SK-N-SH treated with all-trans-retinoic acid at 6 μM for 48 hours (cell line): ENCODE data around the gene TMEM176B.

Experiments
- ATAC-seq: fragments of 200-7000 bp; cut with Tn5 transposase; 3 replicates; pipeline ENCODE4 v1.9.1; 2020; ENCODE audit warnings: mild to moderate bottlenecking, moderate library complexity
- ARNTL ChIP-seq: fragments of 450-650 bp; formaldehyde crosslinking; IDR thresholded peaks from 2 replicates; pipeline ENCODE4 v1.5.0; 2020; ENCODE audit warnings: low read depth, mild to moderate bottlenecking, moderate library complexity, borderline replicate concordance
- CSDC2 ChIP-seq: fragments of 250-450 bp; sonication (Bioruptor Pico); IDR thresholded peaks from 2 replicates; pipeline ENCODE4 v1.5.0; 2020; ENCODE audit warnings: mild to moderate bottlenecking, moderate library complexity
- CSRNP3 ChIP-seq: fragments of 250-450 bp; sonication (Bioruptor Pico); IDR thresholded peaks from 2 replicates; pipeline ENCODE4 v1.5.1; 2021; ENCODE audit warnings: mild to moderate bottlenecking, moderate library complexity
- ESRRG ChIP-seq: fragments of 250-450 bp; sonication (Bioruptor Pico); IDR thresholded peaks from 2 replicates; pipeline ENCODE4 v1.6.1; 2021; ENCODE audit warnings: mild to moderate bottlenecking
- GLIS3 ChIP-seq: fragments of 250-450 bp; sonication (Bioruptor Pico); IDR thresholded peaks from 2 replicates; pipeline ENCODE4 v1.5.0; 2020; ENCODE audit warnings: mild to moderate bottlenecking, moderate library complexity
- ISL1 ChIP-seq: fragments of 250-450 bp; sonication (Bioruptor Pico); IDR thresholded peaks from 2 replicates; pipeline ENCODE4 v2.1.2; 2022; ENCODE audit warnings: mild to moderate bottlenecking, moderate library complexity
- PATZ1 ChIP-seq: fragments of 250-450 bp; sonication (Bioruptor Pico); IDR thresholded peaks from 2 replicates; pipeline ENCODE4 v1.8.0; 2020; ENCODE audit warnings: mild to moderate bottlenecking, moderate library complexity, borderline replicate concordance
- POU6F1 ChIP-seq: fragments of 250-450 bp; sonication (Bioruptor Pico); IDR thresholded peaks from 2 replicates; pipeline ENCODE4 v1.8.0; 2021; ENCODE audit warnings: low read depth, mild to moderate bottlenecking, moderate library complexity, borderline replicate concordance
- PPARA ChIP-seq: fragments of 250-450 bp; sonication (Bioruptor Pico); IDR thresholded peaks from 2 replicates; pipeline ENCODE4 v1.5.0; 2020; ENCODE audit warnings: mild to moderate bottlenecking, borderline replicate concordance
- RARB ChIP-seq: fragments of 250-450 bp; sonication (Bioruptor Pico); IDR thresholded peaks from 2 replicates; pipeline ENCODE4 v1.8.0; 2021; ENCODE audit warnings: mild to moderate bottlenecking, moderate library complexity
- SNAI2 ChIP-seq: fragments of 250-450 bp; sonication (Bioruptor Pico); IDR thresholded peaks from 2 replicates; pipeline ENCODE4 v1.5.0; 2020; ENCODE audit warnings: mild to moderate bottlenecking, moderate library complexity
- TCF4 ChIP-seq: fragments of 250-450 bp; sonication (Bioruptor Pico); IDR thresholded peaks from 2 replicates; pipeline ENCODE4 v1.8.0; 2021; ENCODE audit warnings: mild to moderate bottlenecking, moderate library complexity, borderline replicate concordance
- TOX ChIP-seq: fragments of 250-450 bp; sonication (Bioruptor Pico); IDR thresholded peaks from 2 replicates; pipeline ENCODE4 v1.8.0; 2021; ENCODE audit warnings: mild to moderate bottlenecking, moderate library complexity, borderline replicate concordance
- TSHZ2 ChIP-seq: fragments of 250-450 bp; sonication (Bioruptor Pico); IDR thresholded peaks from 2 replicates; pipeline ENCODE4 v1.5.0; 2020; ENCODE audit warnings: mild to moderate bottlenecking, moderate library complexity
- ZFP3 ChIP-seq: fragments of 250-450 bp; sonication (Bioruptor Pico); IDR thresholded peaks from 2 replicates; pipeline ENCODE4 v1.5.0; 2020; ENCODE audit warnings: mild to moderate bottlenecking, moderate library complexity
- ZFP30 ChIP-seq: fragments of 450-650 bp; formaldehyde crosslinking; IDR thresholded peaks from 2 replicates; pipeline ENCODE4 v1.5.0; 2022; ENCODE audit warnings: mild to moderate bottlenecking, moderate library complexity
- ZNF565 ChIP-seq: fragments of 450-650 bp; formaldehyde crosslinking; conservative IDR thresholded peaks from 2 replicates; pipeline ENCODE4 v1.5.0; 2020; ENCODE audit warnings: low read depth, mild to moderate bottlenecking, moderate library complexity
- ZNF8 ChIP-seq: fragments of 450-650 bp; formaldehyde crosslinking; IDR thresholded peaks from 2 replicates; pipeline ENCODE4 v1.5.0; 2020; ENCODE audit warnings: mild to moderate bottlenecking, moderate library complexity

TMEM176B gene

GRCh38 chr7:150848561-150849115, 48.5 kb upstream of the TMEM176B start (continued):
- no peak for TF ChIP-seq CSRNP3
- TF ChIP-seq, all 23 proteins: peak for 0

GRCh38 chr7:150848111-150848510, 47.9 kb upstream of the TMEM176B start:
- no peak for ATAC-seq

GRCh38 chr7:150847536-150847935, 47.4 kb upstream of the TMEM176B start:
- no peak for ATAC-seq
- no peak for TF ChIP-seq GLIS3 (CRISPR knock-in tag)
- TF ChIP-seq RARB (CRISPR knock-in tag): no peak
- no peak for TF ChIP-seq ZFP3
- no peak for TF ChIP-seq POU6F1 (CRISPR knock-in tag)
- TF ChIP-seq SNAI2 (CRISPR knock-in tag): no peak
- TF ChIP-seq ZNF565 (CRISPR knock-in tag): no peak
- no peak for TF ChIP-seq ZNF8 (CRISPR knock-in tag)
- TF ChIP-seq ISL1: no peak
- no peak for TF ChIP-seq ARNTL (CRISPR knock-in tag)

More at GRCh38 chr7:150848111-150848510, 47.9 kb upstream of the TMEM176B start:
- TF ChIP-seq CSRNP3 (no peak), TCF4 (CRISPR knock-in tag) (no peak), ZNF565 (CRISPR knock-in tag) (no peak), PPARA (CRISPR knock-in tag) (no peak), TSHZ2 (CRISPR knock-in tag) (no peak), CSDC2 (CRISPR knock-in tag) (no peak), POU6F1 (CRISPR knock-in tag) (no peak), TOX (no peak), SNAI2 (CRISPR knock-in tag) (no peak), ZFP30 (CRISPR knock-in tag) (no peak), ISL1 (no peak), GLIS3 (CRISPR knock-in tag) (no peak), PATZ1 (CRISPR knock-in tag) (no peak), ESRRG (CRISPR knock-in tag) (no peak)
